ENCODE measurements around the gene MYMX.

Gene MYMX

GRCh38 chr6:44221291-44221960 lies 4.7 kb downstream of the MYMX start:
- Histone ChIP-seq H3K27ac (peak overlapping the region; percentile 41), H3K4me1 (peaks cover 14% of the 10 kb centered on the region)

GRCh38 chr6:44221961-44222335 lies 5.2 kb downstream of the MYMX start:
- no peaks in the 10 kb centered on the region for H3K9me3 ChIP-seq (ENCODE audit: control insufficient read depth, low read length)
- no peaks in the 10 kb centered on the region for H3K79me2 ChIP-seq
- H3K9ac ChIP-seq: no peak overlapping the region
- no peak overlapping the region for H3K27ac ChIP-seq
- peaks cover 14% of the 10 kb centered on the region for H3K4me1 ChIP-seq
- no peaks in the 10 kb centered on the region for H3K36me3 ChIP-seq (ENCODE audit: control insufficient read depth, insufficient read depth, low read length)
- H3K27me3 ChIP-seq (ENCODE audit: control insufficient read depth, insufficient read depth, low read length): no peaks in the 10 kb centered on the region
- no peak for TF ChIP-seq CTCF (IDR thresholded peaks at IDR 0.05)
- peak overlapping the region; percentile 50 for H3K4me2 ChIP-seq (ENCODE audit: low read length)
- no peak overlapping the region for H3K4me3 ChIP-seq (ENCODE audit: low read depth, low read length)
- H2AFZ ChIP-seq: peak overlapping the region; percentile 75

More at GRCh38 chr6:44221291-44221960, 4.7 kb downstream of the MYMX start:
- peak; percentile 85 for TF ChIP-seq CTCF (IDR thresholded peaks at IDR 0.05)
- peak overlapping the region; percentile 75 for H2AFZ ChIP-seq
- no peaks in the 10 kb centered on the region for H3K27me3 ChIP-seq (ENCODE audit: control insufficient read depth, insufficient read depth, low read length)
- H3K4me2 ChIP-seq (ENCODE audit: low read length): peak overlapping the region; percentile 50
- no peaks in the 10 kb centered on the region for H3K9me3 ChIP-seq (ENCODE audit: control insufficient read depth, low read length)
- no peak overlapping the region for H3K9ac ChIP-seq
- H3K79me2 ChIP-seq: no peaks in the 10 kb centered on the region
- no peak overlapping the region for H3K4me3 ChIP-seq (ENCODE audit: low read depth, low read length)
- no peaks in the 10 kb centered on the region for H3K36me3 ChIP-seq (ENCODE audit: control insufficient read depth, insufficient read depth, low read length)

DNA sequence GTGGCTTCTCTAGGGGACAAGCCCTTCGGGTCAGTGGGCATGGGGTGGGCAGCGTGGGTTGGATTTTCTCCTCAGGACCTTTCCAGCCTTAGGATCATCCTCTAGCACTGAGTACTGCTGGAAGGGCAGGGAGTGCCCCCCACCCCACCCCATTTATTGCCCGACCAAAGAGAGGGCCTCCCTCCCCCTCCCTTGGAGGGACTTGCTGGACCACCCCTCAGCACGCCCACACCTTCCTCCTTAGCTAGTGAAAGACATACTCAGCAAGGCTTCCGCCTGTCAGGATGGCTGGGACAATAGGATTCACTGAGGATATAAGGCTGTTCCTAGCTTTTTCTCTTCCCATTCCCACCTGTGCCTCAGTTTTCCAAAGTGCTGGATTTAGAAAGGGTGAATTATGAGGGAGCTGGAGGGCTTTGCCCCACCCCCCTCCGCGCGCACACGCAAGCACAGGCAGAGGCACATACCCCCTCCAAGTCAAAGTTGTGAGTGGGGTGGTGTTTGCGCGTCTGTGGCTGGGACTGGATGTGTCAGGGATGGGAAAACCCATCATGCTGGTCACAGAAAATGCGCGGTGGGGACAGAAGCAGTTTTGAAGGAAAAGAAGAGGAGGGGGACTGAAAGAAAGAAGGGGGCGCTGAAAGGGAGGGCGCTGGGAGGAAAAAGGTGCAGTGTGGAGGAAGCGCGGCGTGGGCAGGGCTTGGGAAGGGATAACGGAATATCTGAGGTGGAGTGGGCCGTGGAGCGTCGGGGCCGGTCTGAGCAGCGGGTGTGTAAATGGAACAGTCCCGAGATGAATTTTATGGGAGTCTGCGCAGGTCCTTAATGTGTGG lies 6.0 kb downstream of the MYMX start:
- H3K9me3 ChIP-seq (ENCODE audit: control insufficient read depth, low read length): no peaks in the 10 kb centered on the region
- H2AFZ ChIP-seq: peak overlapping the region; percentile 27
- peak overlapping the region; percentile 88 for H3K4me2 ChIP-seq (ENCODE audit: low read length)
- TF ChIP-seq CTCF (IDR thresholded peaks at IDR 0.05): no peak
- H3K27me3 ChIP-seq (ENCODE audit: control insufficient read depth, insufficient read depth, low read length): no peaks in the 10 kb centered on the region
- H3K79me2 ChIP-seq: no peaks in the 10 kb centered on the region
- peak overlapping the region; percentile 6 for H3K27ac ChIP-seq
- no peak overlapping the region for H3K4me3 ChIP-seq (ENCODE audit: low read depth, low read length)
- H3K4me1 ChIP-seq: peaks cover 14% of the 10 kb centered on the region
- H3K9ac ChIP-seq: no peak overlapping the region
- no peaks in the 10 kb centered on the region for H3K36me3 ChIP-seq (ENCODE audit: control insufficient read depth, insufficient read depth, low read length)

DNA sequence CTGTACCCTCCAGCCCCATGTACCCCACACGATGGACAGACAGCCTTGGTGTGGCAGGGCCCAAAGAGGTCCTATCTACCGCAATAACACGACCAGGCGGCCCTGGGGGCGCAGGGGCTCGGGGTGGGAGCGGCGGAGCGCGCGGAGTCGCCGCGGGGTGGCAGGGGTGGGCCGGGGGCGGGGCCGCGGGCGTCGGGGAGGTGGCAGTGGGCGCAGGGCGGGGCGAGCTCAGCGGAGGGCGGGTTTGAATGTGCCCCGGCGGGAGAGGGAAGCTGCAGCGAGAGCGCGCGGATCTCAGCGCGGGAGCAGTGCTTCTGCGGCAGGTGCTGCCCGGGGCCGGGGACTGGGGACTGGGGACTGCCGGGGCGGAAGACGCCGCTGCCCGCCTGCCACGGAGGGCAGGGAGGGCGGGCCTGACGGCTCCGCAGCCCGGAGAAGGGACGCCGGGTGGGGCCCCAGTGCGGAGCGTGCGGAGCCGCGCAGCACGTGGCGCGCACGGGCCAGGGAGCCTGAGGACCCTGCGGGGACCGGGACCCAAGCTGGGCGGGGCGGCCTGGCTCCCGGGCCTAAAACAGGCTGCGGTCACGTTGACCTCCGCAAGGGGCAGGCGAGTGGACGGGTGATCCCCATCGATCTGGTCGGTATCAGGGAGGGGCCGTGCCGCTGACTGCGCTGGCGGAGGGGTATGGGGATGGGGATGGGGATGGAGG lies 6.7 kb downstream of the MYMX start, which contains the start of gene SLC29A1:
TSS of gene SLC29A1 (plus strand) at position 277 of the 710 bp plus-strand sequence. CDS start 3,719 bp downstream, outside the sequence.
- H3K9me3 ChIP-seq (ENCODE audit: control insufficient read depth, low read length): no peaks in the 10 kb centered on the region
- H3K27me3 ChIP-seq (ENCODE audit: control insufficient read depth, insufficient read depth, low read length): no peaks in the 10 kb centered on the region
- peak within 1 kb of the TSS; percentile 80 for H2AFZ ChIP-seq
- peak within 1 kb of the TSS; percentile 37 for H3K4me3 ChIP-seq (ENCODE audit: low read depth, low read length)
- peak within 1 kb of the TSS; percentile 6 for H3K27ac ChIP-seq
- H3K4me2 ChIP-seq (ENCODE audit: low read length): peak within 1 kb of the TSS; percentile 88
- H3K4me1 ChIP-seq: peaks cover 14% of the 10 kb centered on the region
- H3K79me2 ChIP-seq: no peaks in the 10 kb centered on the region
- H3K36me3 ChIP-seq (ENCODE audit: control insufficient read depth, insufficient read depth, low read length): no peaks in the 10 kb centered on the region
- no peak within 1 kb of the TSS for H3K9ac ChIP-seq
- peak; percentile 28 for TF ChIP-seq CTCF (IDR thresholded peaks at IDR 0.05)
